Large intestine (tissue), 3 donors: ENCODE measurements around the gene CCNL1. TPM values are rescaled to one million over a fixed set of nuclear protein-coding genes. Genes with fewer than 3 reads are reported as not detected.

Experiments
- DNase-seq, 2 donors: peaks; one replicate each; pipeline versions ENCODE4 v3.0.0 to v3.0.0-alpha.2; 2013
- H3K27ac ChIP-seq: one replicate; pipeline ENCODE4 v1.5.1; 2013; ENCODE audit warnings: low read length
- H3K27me3 ChIP-seq: 2 replicates; pipeline ENCODE4 v1.6.1; 2013; ENCODE audit warnings: low read length; ENCODE audit not compliant: control insufficient read depth, insufficient read depth
- H3K36me3 ChIP-seq: 2 replicates; pipeline ENCODE4 v1.6.1; 2013; ENCODE audit warnings: low read length; ENCODE audit not compliant: control insufficient read depth, insufficient read depth
- H3K4me1 ChIP-seq: one replicate; pipeline ENCODE4 v1.6.1; 2013; ENCODE audit warnings: low read length; ENCODE audit not compliant: control insufficient read depth, insufficient read depth
- H3K4me3 ChIP-seq: one replicate; pipeline ENCODE4 v1.5.1; 2013; ENCODE audit warnings: low read length
- H3K9me3 ChIP-seq: one replicate; pipeline ENCODE4 v1.6.1; 2013; ENCODE audit warnings: mild to moderate bottlenecking, low read depth, low read length, moderate library complexity; ENCODE audit not compliant: control insufficient read depth
- whole genome bisulfite sequencing: methylation state at CpG from one replicate; pipeline ENCODE4 v1.1.5; 2013; ENCODE audit warnings: low lambda C conversion rate; ENCODE audit not compliant: insufficient coverage; 5-methylcytosine and 5-hydroxymethylcytosine counted together
- polyA plus RNA-seq: library from polyadenylated mRNA; unstranded; fragments of 120-200 nt; gene quantifications from one replicate; pipeline ENCODE4 v1.2.1, GENCODE V29; 2013

Gene CCNL1
- polyA plus RNA-seq, 1 donor = 255 TPM

DNA sequence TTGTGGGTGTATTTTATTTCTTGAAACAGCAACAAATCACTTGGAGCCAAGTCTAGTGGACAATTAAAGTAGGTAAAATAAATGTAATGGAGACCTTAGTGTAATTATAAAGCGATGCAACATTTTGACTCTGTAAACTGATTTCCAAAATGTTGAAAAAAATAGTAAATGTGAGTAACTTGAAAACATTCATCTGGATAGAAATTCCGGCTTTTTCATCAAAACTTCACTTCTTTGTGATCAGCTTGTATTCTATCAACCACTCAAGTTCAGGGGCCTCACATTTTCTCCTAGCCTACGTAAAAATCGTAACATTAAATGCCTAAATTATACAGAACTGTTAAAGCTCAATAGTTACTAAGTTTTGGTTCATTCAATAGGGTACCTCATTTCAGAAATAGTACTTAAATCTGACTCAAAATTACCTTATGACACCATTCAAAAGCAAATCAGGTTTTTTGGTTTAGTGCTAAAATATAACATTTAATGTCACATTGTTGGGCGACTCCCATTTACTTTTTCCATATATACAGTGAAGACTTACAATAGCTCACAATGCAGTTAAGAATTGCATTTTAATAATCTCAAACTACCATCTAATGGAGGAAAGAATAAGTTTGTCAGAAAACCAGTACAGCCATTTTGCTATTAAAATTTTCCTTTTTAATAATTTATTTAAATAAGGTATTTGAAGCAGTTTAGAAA lies 12.7 kb downstream of the CCNL1 start:
- WGBS = 100% methylated on average over 2 of the region's 5 CpGs
- DNase-seq = no peak
- no peaks in the 10 kb centered on the region for H3K27me3 ChIP-seq
- H3K36me3 ChIP-seq = peaks cover 67% of the 10 kb centered on the region
- no peaks in the 10 kb centered on the region for H3K4me1 ChIP-seq
- no peak overlapping the region for H3K27ac ChIP-seq
- H3K4me3 ChIP-seq = no peak overlapping the region
- no peaks in the 10 kb centered on the region for H3K9me3 ChIP-seq

GRCh38 chr3:157145606-157146322 lies 14.2 kb downstream of the CCNL1 start:
- Histone ChIP-seq H3K36me3 (peaks cover 60% of the 10 kb centered on the region), H3K4me3 (no peak overlapping the region), H3K27ac (no peak overlapping the region), H3K9me3 (no peaks in the 10 kb centered on the region), H3K4me1 (no peaks in the 10 kb centered on the region), H3K27me3 (no peaks in the 10 kb centered on the region)
- DNase-seq = no peak
- 82% methylated on average over 2 of the region's 2 CpGs for WGBS

GRCh38 chr3:157142315-157142714 lies 17.6 kb downstream of the CCNL1 start:
- WGBS = no CpG with 5 or more reads among the region's 5 CpGs
- H3K27ac ChIP-seq = no peak overlapping the region
- H3K4me1 ChIP-seq = peaks cover under 1% of the 10 kb centered on the region
- no peaks in the 10 kb centered on the region for H3K27me3 ChIP-seq
- no peak for DNase-seq
- H3K36me3 ChIP-seq = peaks cover 41% of the 10 kb centered on the region
- H3K4me3 ChIP-seq = no peak overlapping the region
- no peaks in the 10 kb centered on the region for H3K9me3 ChIP-seq

GRCh38 chr3:157139938-157140534 lies 19.9 kb downstream of the CCNL1 start:
- H3K4me3 ChIP-seq = no peak overlapping the region
- H3K4me1 ChIP-seq = peaks cover 23% of the 10 kb centered on the region
- H3K36me3 ChIP-seq = peaks cover 27% of the 10 kb centered on the region
- no peaks in the 10 kb centered on the region for H3K27me3 ChIP-seq
- no peak overlapping the region for H3K27ac ChIP-seq
- DNase-seq = no peak
- no peaks in the 10 kb centered on the region for H3K9me3 ChIP-seq
- WGBS = 80% methylated on average over 4 of the region's 8 CpGs

GRCh38 chr3:157136647-157137387 lies 23.1 kb downstream of the CCNL1 start:
- peak; percentile 82 to 91 for DNase-seq
- peaks cover 42% of the 10 kb centered on the region for H3K4me1 ChIP-seq
- peaks cover 7% of the 10 kb centered on the region for H3K36me3 ChIP-seq
- WGBS = no CpG with 5 or more reads among the region's 6 CpGs
- H3K27me3 ChIP-seq = no peaks in the 10 kb centered on the region
- H3K9me3 ChIP-seq = no peaks in the 10 kb centered on the region
- H3K27ac ChIP-seq = peak overlapping the region; percentile 93
- no peak overlapping the region for H3K4me3 ChIP-seq

- peaks cover 52% of the 10 kb centered on the region for H3K4me1 ChIP-seq
- peaks cover 6% of the 10 kb centered on the region for H3K36me3 ChIP-seq
- peak in 1 of 2 donors; percentile 64 for DNase-seq
- H3K27me3 ChIP-seq = no peaks in the 10 kb centered on the region
- H3K4me3 ChIP-seq = no peak overlapping the region
- peak overlapping the region; percentile 93 for H3K27ac ChIP-seq
- no peaks in the 10 kb centered on the region for H3K9me3 ChIP-seq
- WGBS = no CpG with 5 or more reads among the region's 5 CpGs
These were observed 24.1 kb downstream of the CCNL1 start for GRCh38 chr3:157135671-157136396.

GRCh38 chr3:157134620-157135191 lies 25.2 kb downstream of the CCNL1 start:
- Histone ChIP-seq H3K9me3 (no peaks in the 10 kb centered on the region), H3K27me3 (no peaks in the 10 kb centered on the region), H3K4me3 (no peak overlapping the region), H3K27ac (peak overlapping the region; percentile 93), H3K4me1 (peaks cover 64% of the 10 kb centered on the region), H3K36me3 (peaks cover 6% of the 10 kb centered on the region)
- DNase-seq = peak in 1 of 2 donors; percentile 58
- no CpG with 5 or more reads among the region's 1 CpG for WGBS

GRCh38 chr3:157133434-157134320 lies 26.3 kb downstream of the CCNL1 start:
- no peak for DNase-seq
- Histone ChIP-seq H3K9me3 (no peaks in the 10 kb centered on the region), H3K27me3 (no peaks in the 10 kb centered on the region), H3K27ac (no peak overlapping the region), H3K36me3 (peaks cover 6% of the 10 kb centered on the region), H3K4me3 (no peak overlapping the region), H3K4me1 (peaks cover 74% of the 10 kb centered on the region)
- no CpG with 5 or more reads among the region's 4 CpGs for WGBS

DNA sequence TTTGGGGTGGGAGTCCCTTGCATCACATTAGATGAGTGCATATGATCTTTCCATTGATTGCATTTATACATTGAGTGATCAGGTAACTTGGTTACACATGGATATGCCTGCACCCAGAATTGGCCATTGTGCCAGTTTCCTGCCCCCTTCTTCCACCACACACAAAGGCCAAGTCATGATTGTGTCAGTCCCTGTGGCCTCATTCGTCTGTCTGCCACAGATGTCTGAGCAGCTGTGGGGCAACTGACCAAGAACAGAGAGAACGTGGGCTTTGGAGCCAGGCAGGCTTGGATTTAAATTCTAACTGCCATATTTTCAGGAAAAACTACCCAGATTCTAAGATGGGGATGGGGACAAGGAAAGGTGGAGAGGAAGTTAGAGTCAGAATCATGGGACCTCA lies 27.0 kb downstream of the CCNL1 start:
- DNase-seq = no peak

More for the DNA sequence above, 27.0 kb downstream of the CCNL1 start:
- no peaks in the 10 kb centered on the region for H3K36me3 ChIP-seq
- H3K4me3 ChIP-seq = no peak overlapping the region
- no peak overlapping the region for H3K27ac ChIP-seq
- H3K27me3 ChIP-seq = no peaks in the 10 kb centered on the region
- peaks cover 81% of the 10 kb centered on the region for H3K4me1 ChIP-seq
- H3K9me3 ChIP-seq = no peaks in the 10 kb centered on the region
- WGBS = no CpG with 5 or more reads among the region's 2 CpGs
